HepG2 (cell line): Measurements from ENCODE around the gene PDE3B. TPM values are rescaled to one million over a fixed set of nuclear protein-coding genes. Genes with fewer than 3 reads are reported as not detected.
A peak's percentile ranks its signal among the peaks of the same experiment; 100 is the strongest.

ENCODE experiments used
- ELF4 ChIP-seq: sonication (generic); formaldehyde crosslinking; IDR thresholded peaks from 2 replicates; pipeline ENCODE4 v1.5.0; 2020; ENCODE audit warnings: missing genetic modification reagents, mild to moderate bottlenecking, moderate library complexity, borderline replicate concordance
- GLI4 ChIP-seq: sonication (generic); formaldehyde crosslinking; IDR thresholded peaks from 2 replicates; pipeline ENCODE4 v1.5.1; 2020; ENCODE audit warnings: missing genetic modification reagents, mild to moderate bottlenecking, moderate library complexity, borderline replicate concordance
- MED13 ChIP-seq: sonication (generic); formaldehyde crosslinking; IDR thresholded peaks from 2 replicates; pipeline ENCODE4 v1.5.0; 2020; ENCODE audit warnings: missing genetic modification reagents
- ONECUT2 ChIP-seq: sonication (generic); formaldehyde crosslinking; IDR thresholded peaks from 2 replicates; pipeline ENCODE4 v1.4.0; 2020; ENCODE audit warnings: missing genetic modification reagents
- POGZ ChIP-seq: sonication (generic); formaldehyde crosslinking; IDR thresholded peaks from 2 replicates; pipeline ENCODE4 v1.4.0; 2020; ENCODE audit warnings: mild to moderate bottlenecking, missing genetic modification reagents
- RFX3 ChIP-seq: IDR thresholded peaks from 2 replicates; pipeline ENCODE4 v1.6.1; 2016; ENCODE audit warnings: missing biosample characterization, missing genetic modification reagents
- SAP130 ChIP-seq: IDR thresholded peaks from 2 replicates; pipeline ENCODE4 v1.6.1; 2016; ENCODE audit warnings: low read depth
- SIX4 ChIP-seq: sonication (generic); formaldehyde crosslinking; IDR thresholded peaks from 2 replicates; pipeline ENCODE4 v1.4.0; 2020; ENCODE audit warnings: missing genetic modification reagents
- SP1 ChIP-seq, 2 experiments: fragments of 450-650 bp in 1 of 2; sonication (generic) in 1 of 2; formaldehyde crosslinking in 1 of 2; IDR thresholded peaks; 2 replicates each; pipeline versions ENCODE4 v1.4.0 to v1.6.1; 2016 to 2020; ENCODE audit warnings: missing genetic modification reagents in 1 of 2
- SPEN ChIP-seq: sonication (generic); formaldehyde crosslinking; IDR thresholded peaks from 2 replicates; pipeline ENCODE4 v1.5.1; 2020; ENCODE audit warnings: low read depth, mild to moderate bottlenecking, missing genetic modification reagents
- TBX2 ChIP-seq: sonication (generic); formaldehyde crosslinking; IDR thresholded peaks from 2 replicates; pipeline ENCODE4 v1.5.0; 2020; ENCODE audit warnings: missing genetic modification reagents, mild to moderate bottlenecking, borderline replicate concordance
- ZFP62 ChIP-seq: sonication (generic); formaldehyde crosslinking; IDR thresholded peaks from 2 replicates; pipeline ENCODE4 v1.4.0; 2020; ENCODE audit warnings: missing genetic modification reagents
- ZKSCAN8 ChIP-seq: IDR thresholded peaks from 2 replicates; pipeline ENCODE4 v1.6.1; 2016; ENCODE audit warnings: borderline replicate concordance, missing genetic modification reagents, missing compliant biosample characterization
- ZNF138 ChIP-seq: sonication (generic); formaldehyde crosslinking; IDR thresholded peaks from 2 replicates; pipeline ENCODE4 v1.5.0; 2020; ENCODE audit warnings: mild to moderate bottlenecking, low read depth, missing genetic modification reagents
- ZNF354B ChIP-seq: sonication (generic); formaldehyde crosslinking; IDR thresholded peaks from 2 replicates; pipeline ENCODE4 v1.8.0; 2022; ENCODE audit warnings: mild to moderate bottlenecking, missing genetic modification reagents
- ZNF549 ChIP-seq: sonication (generic); formaldehyde crosslinking; IDR thresholded peaks from 2 replicates; pipeline ENCODE4 v1.5.0; 2020; ENCODE audit warnings: missing genetic modification reagents
- ZNF614 ChIP-seq: IDR thresholded peaks from 2 replicates; pipeline ENCODE4 v1.6.1; 2018; ENCODE audit warnings: missing biosample characterization, missing genetic modification reagents, inconsistent platforms, borderline replicate concordance
- polyA plus RNA-seq, 8 experiments: library from polyadenylated mRNA; depleted of rRNA in 3 of 8; stranded (reverse) in 7 of 8; unstranded in 1 of 8; fragments of >200 nt; fragmentation: Illumina TruSeq in 4 of 8; extraction: Trizol in 4 of 8; gene quantifications; 2 replicates each; pipeline versions ENCODE4 v1.2.1 to v1.2.3, GENCODE V29; 2011 to 2016; ENCODE audit warnings: low read depth in 4 of 8, missing spikeins in 1 of 8, mixed read lengths in 1 of 8; ENCODE audit not compliant: insufficient read depth in 1 of 8
- total RNA-seq, 5 experiments: library from RNA; depleted of rRNA; stranded (reverse); fragments of >200 nt; fragmentation: Illumina TruSeq; extraction: Trizol; gene quantifications; 2 replicates each; pipeline ENCODE4 v1.2.3, GENCODE V29; 2016; ENCODE audit warnings: low read depth in 1 of 5
- TF ChIP-seq, protein P1 (sequence below): sonication (generic); formaldehyde crosslinking; IDR thresholded peaks from 2 replicates; pipeline ENCODE4 v1.4.0; 2020; ENCODE audit warnings: mild to moderate bottlenecking, low read depth, missing genetic modification reagents
- TF ChIP-seq, protein P2 (sequence below): sonication (generic); formaldehyde crosslinking; IDR thresholded peaks from 2 replicates; pipeline ENCODE4 v1.9.0; 2021; ENCODE audit warnings: missing genetic modification reagents, mild to moderate bottlenecking, borderline replicate concordance
- TF ChIP-seq, protein P3 (sequence below): sonication (generic); formaldehyde crosslinking; IDR thresholded peaks from 2 replicates; pipeline ENCODE4 v1.5.0; 2020; ENCODE audit warnings: missing genetic modification reagents
- TF ChIP-seq, protein P4 (sequence below): IDR thresholded peaks from 2 replicates; pipeline ENCODE4 v1.6.1; 2016; ENCODE audit warnings: missing biosample characterization, missing genetic modification reagents, low read depth
- TF ChIP-seq, protein P5 (sequence below): sonication (generic); formaldehyde crosslinking; IDR thresholded peaks from 2 replicates; pipeline ENCODE4 v1.4.0; 2020; ENCODE audit warnings: missing genetic modification reagents, low read depth, mild to moderate bottlenecking, borderline replicate concordance

PDE3B gene
- total and polyA plus RNA-seq, 2 of the 13 experiments (the other 11 are each of a cell fraction or from before 2014, with no cell fraction given) = 14.1 to 26.5 TPM

DNA sequence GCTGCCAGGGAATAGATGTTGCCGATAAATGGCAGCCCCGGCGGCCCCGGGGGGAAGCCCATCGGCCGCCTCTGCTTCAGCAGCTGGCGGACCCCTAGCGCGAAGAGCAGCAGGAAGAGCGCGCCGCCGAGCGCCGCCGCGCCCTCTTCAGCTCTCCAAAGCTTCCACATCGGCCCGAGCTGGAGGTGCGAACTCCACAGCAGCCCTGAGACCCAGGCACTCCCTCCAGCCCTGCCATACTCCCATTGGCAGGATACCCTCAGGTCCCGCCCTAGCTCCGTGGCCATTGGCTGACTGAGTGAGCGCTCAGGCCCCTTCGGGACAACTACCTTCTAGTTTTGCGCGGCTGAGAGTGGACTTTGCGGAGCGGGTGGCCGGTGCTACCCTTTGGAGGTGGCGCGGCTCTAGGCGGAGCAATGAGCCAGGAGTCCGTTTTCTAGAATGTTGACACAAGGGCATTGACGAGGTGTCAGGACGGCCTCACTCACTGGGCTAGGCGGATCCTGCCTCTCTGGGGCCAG lies 248.5 kb downstream of the PDE3B start, which contains the start of gene CYP2R1 (continued):
- TF ChIP-seq GLI4 (CRISPR knock-in tag) (no peak), ZNF354B (no peak), ZNF614 (CRISPR knock-in tag) (no peak), ZKSCAN8 (CRISPR knock-in tag) (no peak), ZFP62 (CRISPR knock-in tag) (no peak), MED13 (CRISPR knock-in tag) (peak; percentile 21; the same call in 1 of the 2 replicates), SAP130 (peak; percentile 60), SPEN (CRISPR knock-in tag) (peak; percentile 40), ELF4 (CRISPR knock-in tag) (no peak), SP1 (IDR thresholded peaks at IDR 0.05) (no peak), SP1 (CRISPR knock-in tag; IDR thresholded peaks at IDR 0.05) (0 out of 2 replicates have a peak, but pooled peaks have one; percentile 38), ZNF138 (CRISPR knock-in tag) (no peak), POGZ (CRISPR knock-in tag) (peak; percentile 93), RFX3 (CRISPR knock-in tag) (no peak), SIX4 (CRISPR knock-in tag) (peak; percentile 44; the same call in 1 of the 2 replicates), ONECUT2 (CRISPR knock-in tag) (no peak), ZNF549 (no peak), TBX2 (CRISPR knock-in tag) (peak; percentile 85)
- TF ChIP-seq, protein P1, sequence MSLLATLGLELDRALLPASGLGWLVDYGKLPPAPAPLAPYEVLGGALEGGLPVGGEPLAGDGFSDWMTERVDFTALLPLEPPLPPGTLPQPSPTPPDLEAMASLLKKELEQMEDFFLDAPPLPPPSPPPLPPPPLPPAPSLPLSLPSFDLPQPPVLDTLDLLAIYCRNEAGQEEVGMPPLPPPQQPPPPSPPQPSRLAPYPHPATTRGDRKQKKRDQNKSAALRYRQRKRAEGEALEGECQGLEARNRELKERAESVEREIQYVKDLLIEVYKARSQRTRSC (CRISPR knock-in tag) = no peak
- TF ChIP-seq, protein P2, sequence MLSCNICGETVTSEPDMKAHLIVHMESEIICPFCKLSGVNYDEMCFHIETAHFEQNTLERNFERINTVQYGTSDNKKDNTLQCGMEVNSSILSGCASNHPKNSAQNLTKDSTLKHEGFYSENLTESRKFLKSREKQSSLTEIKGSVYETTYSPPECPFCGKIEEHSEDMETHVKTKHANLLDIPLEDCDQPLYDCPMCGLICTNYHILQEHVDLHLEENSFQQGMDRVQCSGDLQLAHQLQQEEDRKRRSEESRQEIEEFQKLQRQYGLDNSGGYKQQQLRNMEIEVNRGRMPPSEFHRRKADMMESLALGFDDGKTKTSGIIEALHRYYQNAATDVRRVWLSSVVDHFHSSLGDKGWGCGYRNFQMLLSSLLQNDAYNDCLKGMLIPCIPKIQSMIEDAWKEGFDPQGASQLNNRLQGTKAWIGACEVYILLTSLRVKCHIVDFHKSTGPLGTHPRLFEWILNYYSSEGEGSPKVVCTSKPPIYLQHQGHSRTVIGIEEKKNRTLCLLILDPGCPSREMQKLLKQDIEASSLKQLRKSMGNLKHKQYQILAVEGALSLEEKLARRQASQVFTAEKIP = no peak
- TF ChIP-seq, protein P3, sequence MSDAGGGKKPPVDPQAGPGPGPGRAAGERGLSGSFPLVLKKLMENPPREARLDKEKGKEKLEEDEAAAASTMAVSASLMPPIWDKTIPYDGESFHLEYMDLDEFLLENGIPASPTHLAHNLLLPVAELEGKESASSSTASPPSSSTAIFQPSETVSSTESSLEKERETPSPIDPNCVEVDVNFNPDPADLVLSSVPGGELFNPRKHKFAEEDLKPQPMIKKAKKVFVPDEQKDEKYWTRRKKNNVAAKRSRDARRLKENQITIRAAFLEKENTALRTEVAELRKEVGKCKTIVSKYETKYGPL (CRISPR knock-in tag) = no peak
- TF ChIP-seq, protein P4, sequence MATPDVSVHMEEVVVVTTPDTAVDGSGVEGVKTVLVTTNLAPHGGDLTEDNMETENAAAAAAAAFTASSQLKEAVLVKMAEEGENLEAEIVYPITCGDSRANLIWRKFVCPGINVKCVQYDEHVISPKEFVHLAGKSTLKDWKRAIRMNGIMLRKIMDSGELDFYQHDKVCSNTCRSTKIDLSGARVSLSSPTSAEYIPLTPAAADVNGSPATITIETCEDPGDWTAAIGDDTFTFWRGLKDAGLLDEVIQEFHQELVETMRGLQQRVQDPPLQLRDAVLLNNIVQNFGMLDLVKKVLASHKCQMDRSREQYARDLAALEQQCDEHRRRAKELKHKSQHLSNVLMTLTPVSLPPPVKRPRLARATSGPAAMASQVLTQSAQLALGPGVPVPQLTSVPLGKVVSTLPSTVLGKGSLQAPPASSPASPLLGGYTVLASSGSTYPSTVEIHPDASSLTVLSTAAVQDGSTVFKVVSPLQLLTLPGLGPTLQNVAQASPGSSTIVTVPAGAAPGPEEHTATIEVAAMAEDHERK (CRISPR knock-in tag) = no peak
- TF ChIP-seq, protein P5, sequence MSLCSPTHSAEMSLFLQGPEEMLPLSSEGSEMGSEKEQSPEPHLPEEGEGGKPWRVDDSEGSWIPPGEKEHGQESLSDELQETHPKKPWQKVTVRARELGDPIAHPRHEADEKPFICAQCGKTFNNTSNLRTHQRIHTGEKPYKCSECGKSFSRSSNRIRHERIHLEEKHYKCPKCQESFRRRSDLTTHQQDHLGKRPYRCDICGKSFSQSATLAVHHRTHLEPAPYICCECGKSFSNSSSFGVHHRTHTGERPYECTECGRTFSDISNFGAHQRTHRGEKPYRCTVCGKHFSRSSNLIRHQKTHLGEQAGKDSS (CRISPR knock-in tag) = peak; percentile 99
